Measurements from ENCODE around the gene POLR2F. TPM values are rescaled to one million over a fixed set of nuclear protein-coding genes. Genes with fewer than 3 reads are reported as not detected.
A peak's percentile ranks its signal among the peaks of the same experiment; 100 is the strongest.

POLR2F gene
- total RNA-seq, 3 donors from 2014 or later = 155 to 176 (median 163) TPM

DNA sequence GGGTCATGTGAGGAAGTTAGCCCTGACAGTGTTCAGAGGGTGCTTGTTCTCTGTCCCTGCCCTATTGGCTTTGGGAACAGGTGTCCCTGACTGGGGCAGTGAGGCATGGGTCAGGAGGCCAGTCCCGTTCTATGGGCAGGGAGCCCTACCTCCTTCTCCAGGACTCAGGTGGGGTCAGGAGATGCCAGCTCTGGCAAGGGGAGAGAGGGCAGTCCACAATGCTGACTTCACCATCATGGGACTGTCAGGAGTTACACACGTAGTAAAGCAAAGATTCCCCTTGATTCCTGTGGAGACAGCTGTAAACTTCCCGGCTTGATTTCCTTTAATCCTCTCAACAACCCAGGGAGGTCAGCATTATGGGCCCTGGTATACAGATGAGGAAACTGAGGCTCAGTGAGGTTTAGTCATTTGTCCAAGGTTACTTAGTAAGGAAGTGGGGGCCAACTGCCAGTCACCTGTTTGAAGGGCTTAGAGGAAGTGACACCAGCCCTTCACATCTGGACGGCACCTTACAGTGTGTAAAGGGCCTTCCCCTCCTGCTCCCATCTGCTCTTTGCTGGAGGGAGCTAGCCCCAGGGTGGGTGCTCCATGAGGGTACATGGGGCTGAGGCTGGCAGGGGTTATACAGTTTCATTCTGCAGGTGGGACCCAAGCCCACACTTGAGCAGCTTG lies 35.5 kb upstream of the POLR2F start:
- Mint-ChIP-seq H3K4me3 (no peak overlapping the region), H3K36me3 (ENCODE audit: insufficient read depth) (peaks cover 5% of the 10 kb centered on the region), H3K27me3 (ENCODE audit: low read depth) (no peaks in the 10 kb centered on the region), H3K4me1 (ENCODE audit: low read depth) (peaks cover 5% of the 10 kb centered on the region), H3K9me3 (no peaks in the 10 kb centered on the region)
- no peak for DNase-seq
- no peak for ATAC-seq

DNA sequence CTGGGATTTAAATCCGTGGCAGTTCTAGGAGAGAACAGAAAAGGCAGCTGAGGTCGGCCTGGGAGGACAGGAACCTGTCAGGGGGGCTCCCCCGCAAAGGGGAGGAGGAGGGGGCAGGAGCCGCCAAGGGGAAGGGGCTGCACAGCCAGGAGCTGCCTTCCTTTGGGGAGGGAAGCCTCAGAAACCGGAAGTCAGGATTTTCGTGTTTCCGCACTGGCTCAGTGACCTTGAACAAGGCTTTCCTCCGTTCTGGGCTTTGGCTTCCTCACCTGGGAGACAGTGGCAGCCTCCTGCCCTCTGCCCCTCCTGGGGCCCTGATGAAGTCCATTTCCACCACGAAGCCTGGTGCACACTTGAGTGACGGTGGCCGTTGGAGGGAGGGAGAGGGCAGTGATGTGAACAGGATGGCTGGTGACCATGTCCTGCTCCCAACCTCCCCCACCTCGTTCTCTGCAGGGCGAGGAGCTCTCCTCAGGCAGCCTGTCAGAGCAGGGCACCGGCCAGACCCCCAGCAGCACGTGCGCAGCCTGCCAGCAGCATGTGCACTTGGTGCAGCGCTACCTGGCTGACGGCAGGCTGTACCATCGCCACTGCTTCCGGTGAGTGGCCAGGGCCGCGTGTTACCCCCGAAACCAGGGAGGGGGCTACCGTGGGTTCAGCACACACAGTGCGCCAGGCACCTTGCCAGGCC lies 34.8 kb upstream of the POLR2F start:
- Mint-ChIP-seq H3K4me3 (no peak overlapping the region), H3K4me1 (ENCODE audit: low read depth) (peaks cover 5% of the 10 kb centered on the region), H3K36me3 (ENCODE audit: insufficient read depth) (peaks cover 5% of the 10 kb centered on the region), H3K27me3 (ENCODE audit: low read depth) (no peaks in the 10 kb centered on the region), H3K9me3 (no peaks in the 10 kb centered on the region)
- ATAC-seq (no peak), DNase-seq (no peak)

GRCh38 chr22:37920126-37920525 lies 33.4 kb upstream of the POLR2F start:
- Mint-ChIP-seq H3K4me1 (ENCODE audit: low read depth) (peaks cover 5% of the 10 kb centered on the region), H3K36me3 (ENCODE audit: insufficient read depth) (peaks cover 5% of the 10 kb centered on the region), H3K9me3 (no peaks in the 10 kb centered on the region), H3K4me3 (peak overlapping the region; percentile 53), H3K27me3 (ENCODE audit: low read depth) (no peaks in the 10 kb centered on the region)
- ATAC-seq (no peak), DNase-seq (no peak)

- Mint-ChIP-seq H3K4me1 (ENCODE audit: low read depth) (peaks cover 5% of the 10 kb centered on the region), H3K4me3 (no peak overlapping the region), H3K9me3 (no peaks in the 10 kb centered on the region), H3K27me3 (ENCODE audit: low read depth) (no peaks in the 10 kb centered on the region), H3K36me3 (ENCODE audit: insufficient read depth) (peaks cover 3% of the 10 kb centered on the region)
- ATAC-seq (no peak), DNase-seq (no peak)
Measured at GRCh38 chr22:37922191-37922590, 31.3 kb upstream of the POLR2F start.

DNA sequence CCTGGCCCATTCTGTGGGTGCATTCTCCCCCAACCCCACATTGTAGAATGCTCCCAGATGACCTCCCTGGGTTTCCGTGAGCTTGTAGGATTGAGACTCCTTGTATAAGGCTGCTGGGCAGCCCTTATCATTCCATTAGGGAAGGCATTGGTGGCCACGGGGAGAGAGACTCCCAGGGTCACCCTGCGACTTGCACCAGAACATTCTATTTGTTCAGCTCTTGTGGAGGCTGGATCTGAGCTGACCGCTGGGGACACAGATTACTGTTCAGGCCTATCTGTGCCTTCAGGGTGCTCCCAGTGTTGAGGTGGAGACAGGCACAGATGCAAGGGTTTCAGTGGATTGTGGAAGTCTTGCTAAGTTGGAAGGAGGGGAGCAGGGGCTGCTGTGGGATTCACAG lies 29.6 kb upstream of the POLR2F start:
- DNase-seq (no peak), ATAC-seq (no peak)
- peaks cover 3% of the 10 kb centered on the region for H3K36me3 Mint-ChIP-seq (ENCODE audit: insufficient read depth)
- peaks cover 5% of the 10 kb centered on the region for H3K4me1 Mint-ChIP-seq (ENCODE audit: low read depth)
- no peaks in the 10 kb centered on the region for H3K9me3 Mint-ChIP-seq
- H3K4me3 Mint-ChIP-seq = no peak overlapping the region
- H3K27me3 Mint-ChIP-seq (ENCODE audit: low read depth) = no peaks in the 10 kb centered on the region

- H3K36me3 Mint-ChIP-seq (ENCODE audit: insufficient read depth) = peaks cover 3% of the 10 kb centered on the region
- peaks cover 5% of the 10 kb centered on the region for H3K4me1 Mint-ChIP-seq (ENCODE audit: low read depth)
- DNase-seq (no peak), ATAC-seq (no peak)
- H3K4me3 Mint-ChIP-seq = no peak overlapping the region
- H3K9me3 Mint-ChIP-seq = no peaks in the 10 kb centered on the region
- H3K27me3 Mint-ChIP-seq (ENCODE audit: low read depth) = no peaks in the 10 kb centered on the region
Measured at GRCh38 chr22:37924386-37925065, 29.0 kb upstream of the POLR2F start.

GRCh38 chr22:37925330-37925729 lies 28.2 kb upstream of the POLR2F start:
- no peaks in the 10 kb centered on the region for H3K9me3 Mint-ChIP-seq
- ATAC-seq (no peak), DNase-seq (no peak)
- H3K36me3 Mint-ChIP-seq (ENCODE audit: insufficient read depth) = peaks cover 3% of the 10 kb centered on the region
- H3K4me3 Mint-ChIP-seq = no peak overlapping the region
- H3K27me3 Mint-ChIP-seq (ENCODE audit: low read depth) = no peaks in the 10 kb centered on the region
- H3K4me1 Mint-ChIP-seq (ENCODE audit: low read depth) = peaks cover under 1% of the 10 kb centered on the region

GRCh38 chr22:37925767-37926166 lies 27.7 kb upstream of the POLR2F start:
- H3K27me3 Mint-ChIP-seq (ENCODE audit: low read depth) = no peaks in the 10 kb centered on the region
- peaks cover 3% of the 10 kb centered on the region for H3K36me3 Mint-ChIP-seq (ENCODE audit: insufficient read depth)
- H3K4me3 Mint-ChIP-seq = no peak overlapping the region
- no peaks in the 10 kb centered on the region for H3K4me1 Mint-ChIP-seq (ENCODE audit: low read depth)
- H3K9me3 Mint-ChIP-seq = no peaks in the 10 kb centered on the region
- DNase-seq (no peak), ATAC-seq (no peak)

GRCh38 chr22:37926358-37926757 lies 27.1 kb upstream of the POLR2F start:
- peaks cover 3% of the 10 kb centered on the region for H3K36me3 Mint-ChIP-seq (ENCODE audit: insufficient read depth)
- H3K4me3 Mint-ChIP-seq = no peak overlapping the region
- no peaks in the 10 kb centered on the region for H3K27me3 Mint-ChIP-seq (ENCODE audit: low read depth)
- H3K4me1 Mint-ChIP-seq (ENCODE audit: low read depth) = no peaks in the 10 kb centered on the region
- DNase-seq (no peak), ATAC-seq (no peak)
- H3K9me3 Mint-ChIP-seq = no peaks in the 10 kb centered on the region

DNA sequence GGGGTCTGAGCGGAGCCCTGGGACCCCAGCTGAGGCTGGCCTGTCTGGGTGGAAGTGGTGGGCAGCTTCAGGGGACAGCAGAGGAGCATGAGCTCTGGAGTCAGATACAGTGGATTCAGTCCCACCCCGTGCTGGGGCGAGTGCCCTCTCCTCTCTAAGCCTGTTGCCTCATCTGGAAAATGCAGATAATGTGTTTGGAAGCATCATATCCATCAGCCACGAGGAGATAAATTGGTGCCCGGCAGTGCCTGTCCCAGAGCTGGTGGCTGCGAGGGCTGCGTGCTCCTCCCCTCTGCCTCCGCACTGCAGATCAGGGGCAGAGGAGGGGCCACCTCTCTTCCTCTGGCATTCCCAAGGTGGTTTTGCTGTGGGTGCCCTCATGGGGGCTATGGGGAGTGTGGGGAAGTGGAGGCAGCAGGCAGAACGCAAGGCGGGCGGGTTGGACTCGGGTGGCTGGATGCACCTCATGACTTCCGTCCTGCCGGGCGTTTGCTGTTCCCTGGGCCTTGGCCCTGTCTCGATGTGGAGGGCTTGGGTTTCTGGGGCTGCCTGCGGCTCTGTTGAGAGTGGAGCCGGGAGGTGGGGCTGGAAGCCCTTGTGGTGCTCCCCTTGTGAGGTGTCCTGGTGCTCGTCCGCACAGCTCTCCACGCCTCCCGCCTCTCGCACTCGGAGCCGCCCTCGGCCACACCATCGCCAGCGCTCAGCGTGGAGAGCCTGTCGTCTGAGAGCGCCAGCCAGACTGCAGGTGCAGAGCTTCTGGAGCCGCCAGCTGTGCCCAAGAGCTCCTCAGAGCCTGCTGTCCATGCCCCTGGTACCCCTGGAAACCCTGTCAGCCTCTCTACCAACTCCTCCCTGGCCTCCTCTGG lies 26.5 kb upstream of the POLR2F start:
- H3K36me3 Mint-ChIP-seq (ENCODE audit: insufficient read depth) = peaks cover 3% of the 10 kb centered on the region

DNA sequence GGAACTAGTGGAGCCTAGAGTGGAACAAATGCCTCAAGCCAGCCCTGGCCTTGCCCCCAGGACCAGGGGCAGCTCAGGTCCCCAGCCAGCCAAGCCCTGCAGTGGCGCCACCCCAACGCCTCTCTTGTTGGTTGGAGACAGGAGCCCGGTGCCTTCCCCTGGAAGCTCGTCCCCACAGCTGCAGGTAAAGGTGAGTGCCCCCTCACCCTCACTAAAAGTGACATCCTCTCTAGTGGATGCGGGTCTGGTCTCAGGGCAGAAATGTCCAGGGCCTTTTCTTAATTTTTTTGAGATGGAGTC lies 25.9 kb upstream of the POLR2F start:
- peaks cover 3% of the 10 kb centered on the region for H3K36me3 Mint-ChIP-seq (ENCODE audit: insufficient read depth)
- no peak overlapping the region for H3K4me3 Mint-ChIP-seq
- no peaks in the 10 kb centered on the region for H3K4me1 Mint-ChIP-seq (ENCODE audit: low read depth)
- H3K9me3 Mint-ChIP-seq = no peaks in the 10 kb centered on the region
- ATAC-seq (no peak), DNase-seq (no peak)
- H3K27me3 Mint-ChIP-seq (ENCODE audit: low read depth) = no peaks in the 10 kb centered on the region

More for the DNA sequence above, 26.5 kb upstream of the POLR2F start:
- Mint-ChIP-seq H3K27me3 (ENCODE audit: low read depth) (no peaks in the 10 kb centered on the region), H3K4me1 (ENCODE audit: low read depth) (no peaks in the 10 kb centered on the region), H3K4me3 (no peak overlapping the region), H3K9me3 (no peaks in the 10 kb centered on the region)
- ATAC-seq (no peak), DNase-seq (no peak)

GRCh38 chr22:37929390-37929789 lies 24.1 kb upstream of the POLR2F start:
- no peaks in the 10 kb centered on the region for H3K9me3 Mint-ChIP-seq
- DNase-seq = no peak
- no peak overlapping the region for H3K4me3 Mint-ChIP-seq
- ATAC-seq = no peak
- H3K27me3 Mint-ChIP-seq (ENCODE audit: low read depth) = no peaks in the 10 kb centered on the region
- H3K4me1 Mint-ChIP-seq (ENCODE audit: low read depth) = peaks cover 8% of the 10 kb centered on the region
- H3K36me3 Mint-ChIP-seq (ENCODE audit: insufficient read depth) = peaks cover 5% of the 10 kb centered on the region

GRCh38 chr22:37930270-37930951 lies 23.1 kb upstream of the POLR2F start:
- Mint-ChIP-seq H3K9me3 (no peaks in the 10 kb centered on the region), H3K36me3 (ENCODE audit: insufficient read depth) (peaks cover 5% of the 10 kb centered on the region), H3K27me3 (ENCODE audit: low read depth) (no peaks in the 10 kb centered on the region), H3K4me3 (no peak overlapping the region), H3K4me1 (ENCODE audit: low read depth) (peaks cover 8% of the 10 kb centered on the region)
- ATAC-seq (no peak), DNase-seq (no peak)

GRCh38 chr22:37930952-37931440 lies 22.5 kb upstream of the POLR2F start:
- DNase-seq (no peak), ATAC-seq (no peak)
- Mint-ChIP-seq H3K4me1 (ENCODE audit: low read depth) (peaks cover 8% of the 10 kb centered on the region), H3K9me3 (no peaks in the 10 kb centered on the region), H3K36me3 (ENCODE audit: insufficient read depth) (peaks cover 5% of the 10 kb centered on the region), H3K4me3 (no peak overlapping the region), H3K27me3 (ENCODE audit: low read depth) (no peaks in the 10 kb centered on the region)
